Activated naive CD8-positive, alpha-beta T cell treated with anti-CD3 and anti-CD28 coated beads, Interleukin-2, amount 10 ng/mL, durations not matched to agents 7 days and 5 days (primary cell): Measurements from ENCODE around the gene FAM170B. TPM values are rescaled to one million over a fixed set of nuclear protein-coding genes. Genes with fewer than 3 reads are reported as not detected.
A peak's percentile ranks its signal among the peaks of the same experiment; 100 is the strongest.

ENCODE experiments used
- ATAC-seq: fragments of 150-1000 bp; cut with Tn5 transposase; one replicate; pipeline ENCODE4 v1.10.0; 2021; ENCODE audit warnings: low read depth, moderate library complexity
- POLR2A ChIA-PET: fragments of 350-600 bp; sonication (Branson Sonifier 250); formaldehyde crosslinking; loops from one replicate; lab custom pipeline; 2021; ENCODE audit warnings: antibody characterized with exemption; lab: Charles Lee
- DNase-seq: peaks from one replicate; pipeline ENCODE4 v3.0.0; 2021
- H3K27ac Mint-ChIP-seq: one replicate; pipeline ENCODE4 v1.8.0; 2022; ENCODE audit warnings: mild to moderate bottlenecking, mixed read lengths
- H3K27me3 Mint-ChIP-seq: one replicate; pipeline ENCODE4 v1.8.0; 2022; ENCODE audit warnings: mild to moderate bottlenecking, moderate library complexity, mixed read lengths
- H3K36me3 Mint-ChIP-seq: one replicate; pipeline ENCODE4 v1.8.0; 2021; ENCODE audit warnings: mild to moderate bottlenecking, mixed read lengths
- H3K4me1 Mint-ChIP-seq: one replicate; pipeline ENCODE4 v1.8.0; 2021; ENCODE audit warnings: mixed read lengths
- H3K4me3 Mint-ChIP-seq: one replicate; pipeline ENCODE4 v1.8.0; 2022; ENCODE audit warnings: mild to moderate bottlenecking, moderate library complexity, mixed read lengths
- H3K9me3 Mint-ChIP-seq: one replicate; pipeline ENCODE4 v1.8.0; 2021; ENCODE audit warnings: mixed read lengths
- total RNA-seq, 2 experiments: library from RNA; stranded (reverse); gene quantifications; one replicate each; pipeline ENCODE4 v1.2.3, GENCODE V29; 2021

The FAM170B gene
- total RNA-seq, 2 experiments from 2014 or later, result not detected

DNA sequence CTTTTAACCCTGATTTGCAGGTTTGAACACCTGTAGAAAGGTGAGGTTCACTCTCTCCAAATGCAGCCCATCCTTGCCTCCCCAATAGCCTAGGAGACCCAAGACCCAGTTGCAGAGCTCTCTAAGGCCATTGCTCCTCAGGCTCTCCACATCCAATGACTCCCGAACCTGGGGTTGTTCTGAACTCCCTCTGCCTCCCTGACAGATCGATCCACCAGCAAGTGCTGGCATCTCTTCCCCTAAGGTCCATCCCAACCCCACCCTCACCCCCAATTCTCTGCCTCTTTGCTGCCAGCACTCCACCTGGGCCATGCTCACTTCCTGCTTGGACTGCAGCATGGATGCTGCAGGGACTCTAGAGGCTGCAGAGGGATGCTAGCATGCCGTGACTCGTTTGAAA is 19.3 kb upstream of the FAM170B start:
- peaks cover 5% of the 10 kb centered on the region for H3K9me3 Mint-ChIP-seq
- H3K4me3 Mint-ChIP-seq, result no peak overlapping the region
- DNase-seq (no peak), ATAC-seq (no peak)
- H3K27me3 Mint-ChIP-seq, result peaks cover 7% of the 10 kb centered on the region
- H3K36me3 Mint-ChIP-seq, result peaks cover 9% of the 10 kb centered on the region
- no peak overlapping the region for H3K27ac Mint-ChIP-seq
- peaks cover 23% of the 10 kb centered on the region for H3K4me1 Mint-ChIP-seq
- POLR2A ChIA-PET, result no interaction called here

- H3K4me1 Mint-ChIP-seq, result peaks cover 21% of the 10 kb centered on the region
- no peak overlapping the region for H3K4me3 Mint-ChIP-seq
- H3K27ac Mint-ChIP-seq, result no peak overlapping the region
Measured at GRCh38 chr10:49152663-49153062, 18.8 kb upstream of the FAM170B start.

GRCh38 chr10:49152037-49152436 is 18.2 kb upstream of the FAM170B start:
- POLR2A ChIA-PET, result no interaction called here
- ATAC-seq (no peak), DNase-seq (no peak)
- H3K27me3 Mint-ChIP-seq, result peaks cover 9% of the 10 kb centered on the region
- peaks cover 14% of the 10 kb centered on the region for H3K4me1 Mint-ChIP-seq
- H3K4me3 Mint-ChIP-seq, result no peak overlapping the region
- H3K36me3 Mint-ChIP-seq, result peaks cover 6% of the 10 kb centered on the region
- H3K9me3 Mint-ChIP-seq, result peaks cover 9% of the 10 kb centered on the region
- H3K27ac Mint-ChIP-seq, result no peak overlapping the region

More at GRCh38 chr10:49152663-49153062, 18.8 kb upstream of the FAM170B start:
- POLR2A ChIA-PET, result no interaction called here
- no peak for DNase-seq
- peaks cover 7% of the 10 kb centered on the region for H3K36me3 Mint-ChIP-seq
- peaks cover 9% of the 10 kb centered on the region for H3K27me3 Mint-ChIP-seq
- no peak for ATAC-seq
- H3K9me3 Mint-ChIP-seq, result peaks cover 6% of the 10 kb centered on the region

GRCh38 chr10:49151481-49151880 is 17.7 kb upstream of the FAM170B start:
- H3K27me3 Mint-ChIP-seq, result peaks cover 9% of the 10 kb centered on the region
- H3K4me1 Mint-ChIP-seq, result peaks cover 9% of the 10 kb centered on the region
- H3K36me3 Mint-ChIP-seq, result peaks cover 3% of the 10 kb centered on the region
- POLR2A ChIA-PET, result no interaction called here
- peaks cover 9% of the 10 kb centered on the region for H3K9me3 Mint-ChIP-seq
- no peak for DNase-seq
- H3K27ac Mint-ChIP-seq, result no peak overlapping the region
- no peak for ATAC-seq
- H3K4me3 Mint-ChIP-seq, result no peak overlapping the region

DNA sequence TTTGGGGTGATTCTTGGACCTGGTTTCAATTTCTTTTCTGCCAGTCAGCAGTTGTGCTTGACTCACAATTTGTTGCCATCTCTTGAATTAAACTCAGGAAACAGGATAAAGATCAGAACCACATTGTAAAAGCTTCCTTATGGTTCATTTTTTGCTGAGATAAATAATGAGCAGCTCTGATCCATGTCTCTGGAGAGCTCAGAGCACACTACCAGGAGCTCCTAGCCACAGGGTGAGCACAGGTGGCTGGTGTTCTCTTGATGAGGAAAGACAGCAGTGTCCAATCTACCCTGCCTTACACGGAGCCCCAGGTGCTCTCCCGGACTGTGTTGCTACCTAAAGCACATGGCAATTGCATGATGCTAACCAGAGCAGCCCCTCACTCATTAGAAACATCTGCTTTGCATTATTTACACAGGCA is 17.2 kb upstream of the FAM170B start:
- POLR2A ChIA-PET, result no interaction called here
- peaks cover 5% of the 10 kb centered on the region for H3K4me1 Mint-ChIP-seq
- peaks cover 1% of the 10 kb centered on the region for H3K36me3 Mint-ChIP-seq
- ATAC-seq (peak; percentile 26), DNase-seq (no peak)
- H3K4me3 Mint-ChIP-seq, result no peak overlapping the region
- peaks cover 9% of the 10 kb centered on the region for H3K9me3 Mint-ChIP-seq
- no peak overlapping the region for H3K27ac Mint-ChIP-seq
- peaks cover 11% of the 10 kb centered on the region for H3K27me3 Mint-ChIP-seq

DNA sequence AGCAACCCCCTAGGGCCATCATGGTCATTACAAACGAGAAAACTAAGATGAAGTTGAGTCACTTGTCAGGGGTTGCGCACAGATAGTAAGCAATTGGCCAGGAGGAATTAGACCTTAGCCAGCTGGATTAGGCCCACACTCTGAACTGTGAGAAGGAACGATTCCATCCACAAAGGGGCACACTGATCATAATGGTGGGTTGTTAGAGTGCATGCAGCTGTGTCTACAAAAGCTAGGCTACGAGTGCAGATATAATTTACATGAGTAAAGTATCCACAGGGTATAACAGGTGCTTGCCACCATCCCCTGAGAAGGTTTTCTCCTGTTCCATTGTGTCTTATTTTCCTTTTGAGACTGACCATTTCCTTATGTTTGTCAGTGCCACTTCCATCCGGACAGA is 16.6 kb upstream of the FAM170B start:
- ATAC-seq (no peak), DNase-seq (no peak)
- H3K4me3 Mint-ChIP-seq, result no peak overlapping the region
- peaks cover 9% of the 10 kb centered on the region for H3K9me3 Mint-ChIP-seq
- POLR2A ChIA-PET, result no interaction called here
- H3K27me3 Mint-ChIP-seq, result peaks cover 16% of the 10 kb centered on the region
- H3K27ac Mint-ChIP-seq, result no peak overlapping the region
- peaks cover 5% of the 10 kb centered on the region for H3K4me1 Mint-ChIP-seq
- peaks cover 1% of the 10 kb centered on the region for H3K36me3 Mint-ChIP-seq

- H3K36me3 Mint-ChIP-seq, result no peaks in the 10 kb centered on the region
- peaks cover 5% of the 10 kb centered on the region for H3K4me1 Mint-ChIP-seq
- DNase-seq (no peak), ATAC-seq (no peak)
- H3K4me3 Mint-ChIP-seq, result no peak overlapping the region
- peaks cover 9% of the 10 kb centered on the region for H3K9me3 Mint-ChIP-seq
- POLR2A ChIA-PET, result no interaction called here
- H3K27ac Mint-ChIP-seq, result no peak overlapping the region
- H3K27me3 Mint-ChIP-seq, result peaks cover 16% of the 10 kb centered on the region
Measured at GRCh38 chr10:49149881-49150280, 16.1 kb upstream of the FAM170B start.

- H3K27ac Mint-ChIP-seq, result no peak overlapping the region
- peaks cover 9% of the 10 kb centered on the region for H3K9me3 Mint-ChIP-seq
- no peak for DNase-seq
- H3K27me3 Mint-ChIP-seq, result peaks cover 17% of the 10 kb centered on the region
- POLR2A ChIA-PET, result no interaction called here
- no peak overlapping the region for H3K4me3 Mint-ChIP-seq
- no peaks in the 10 kb centered on the region for H3K4me1 Mint-ChIP-seq
- H3K36me3 Mint-ChIP-seq, result no peaks in the 10 kb centered on the region
- ATAC-seq, result no peak
Measured at GRCh38 chr10:49144058-49144720, 10.4 kb upstream of the FAM170B start.

DNA sequence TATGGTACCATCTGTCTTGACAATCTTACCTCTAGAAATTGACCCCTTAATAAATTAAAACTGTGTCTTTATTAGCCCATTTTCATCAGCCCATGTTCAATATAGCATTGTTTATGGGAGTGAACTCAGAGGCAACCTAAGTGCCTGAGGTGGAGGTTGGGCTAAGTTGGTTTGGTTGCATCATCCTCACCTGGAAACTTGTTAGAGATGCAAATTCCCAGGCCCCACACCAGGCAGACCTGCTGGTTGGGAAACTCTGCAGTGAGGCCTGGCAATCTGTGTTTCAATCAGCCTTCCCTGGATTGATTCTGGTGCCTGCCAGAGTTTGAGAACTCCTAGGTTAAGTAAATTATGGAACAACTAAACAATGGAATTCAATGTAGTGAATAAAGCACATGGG is 9.4 kb upstream of the FAM170B start:
- DNase-seq (no peak), ATAC-seq (no peak)
- POLR2A ChIA-PET, result no interaction called here
- peaks cover 14% of the 10 kb centered on the region for H3K27me3 Mint-ChIP-seq
- peaks cover 6% of the 10 kb centered on the region for H3K9me3 Mint-ChIP-seq
- H3K36me3 Mint-ChIP-seq, result no peaks in the 10 kb centered on the region
- no peak overlapping the region for H3K4me3 Mint-ChIP-seq
- no peaks in the 10 kb centered on the region for H3K4me1 Mint-ChIP-seq
- no peak overlapping the region for H3K27ac Mint-ChIP-seq

GRCh38 chr10:49141541-49142332 is 7.9 kb upstream of the FAM170B start:
- ATAC-seq (no peak), DNase-seq (no peak)
- H3K9me3 Mint-ChIP-seq, result peaks cover 3% of the 10 kb centered on the region
- no peak overlapping the region for H3K4me3 Mint-ChIP-seq
- H3K4me1 Mint-ChIP-seq, result peaks cover 1% of the 10 kb centered on the region
- H3K27me3 Mint-ChIP-seq, result peaks cover 20% of the 10 kb centered on the region
- H3K27ac Mint-ChIP-seq, result no peak overlapping the region
- POLR2A ChIA-PET, result no interaction called here
- H3K36me3 Mint-ChIP-seq, result no peaks in the 10 kb centered on the region

- peaks cover 4% of the 10 kb centered on the region for H3K4me1 Mint-ChIP-seq
- peaks cover 4% of the 10 kb centered on the region for H3K9me3 Mint-ChIP-seq
- POLR2A ChIA-PET, result no interaction called here
- H3K27ac Mint-ChIP-seq, result no peak overlapping the region
- DNase-seq (no peak), ATAC-seq (no peak)
- no peaks in the 10 kb centered on the region for H3K36me3 Mint-ChIP-seq
- H3K4me3 Mint-ChIP-seq, result no peak overlapping the region
- peaks cover 17% of the 10 kb centered on the region for H3K27me3 Mint-ChIP-seq
Measured at GRCh38 chr10:49140304-49141177, 6.7 kb upstream of the FAM170B start.

- ATAC-seq, result no peak
- H3K9me3 Mint-ChIP-seq, result peaks cover 4% of the 10 kb centered on the region
Measured at GRCh38 chr10:49139846-49140195, 6.0 kb upstream of the FAM170B start.

GRCh38 chr10:49139028-49139845 is 5.4 kb upstream of the FAM170B start:
- peaks cover 4% of the 10 kb centered on the region for H3K9me3 Mint-ChIP-seq
- H3K27me3 Mint-ChIP-seq, result peaks cover 23% of the 10 kb centered on the region
- no peak for ATAC-seq
- no peak overlapping the region for H3K4me3 Mint-ChIP-seq
- H3K36me3 Mint-ChIP-seq, result no peaks in the 10 kb centered on the region
- peaks cover 7% of the 10 kb centered on the region for H3K4me1 Mint-ChIP-seq
- DNase-seq, result no peak
- H3K27ac Mint-ChIP-seq, result no peak overlapping the region
- POLR2A ChIA-PET, result no interaction called here

More at GRCh38 chr10:49139846-49140195, 6.0 kb upstream of the FAM170B start:
- peaks cover 19% of the 10 kb centered on the region for H3K27me3 Mint-ChIP-seq
- H3K4me1 Mint-ChIP-seq, result peaks cover 4% of the 10 kb centered on the region
- no peak overlapping the region for H3K27ac Mint-ChIP-seq
- no peak overlapping the region for H3K4me3 Mint-ChIP-seq
- H3K36me3 Mint-ChIP-seq, result no peaks in the 10 kb centered on the region
- POLR2A ChIA-PET, result no interaction called here
- DNase-seq, result no peak
